RWPE2 (cell line): ENCODE data around the gene LRRC46.

Experiments
- ATAC-seq: fragments of 200-7000 bp; cut with Tn5 transposase; 3 replicates; pipeline ENCODE4 v1.9.1; 2021; ENCODE audit warnings: low read depth
- DNase-seq: peaks from one replicate; pipeline ENCODE4 v3.0.0-alpha.2; 2020; ENCODE audit warnings: low spot score
- H3K27ac ChIP-seq: fragments of 450-650 bp; 2 replicates; pipeline ENCODE4 v1.5.1; 2017; ENCODE audit warnings: mild to moderate bottlenecking; ENCODE audit not compliant: poor library complexity, severe bottlenecking
- H3K27me3 ChIP-seq: fragments of 250-450 bp; sonication (Bioruptor Pico); 2 replicates; pipeline ENCODE4 v1.5.1; 2021; ENCODE audit warnings: mild to moderate bottlenecking, moderate library complexity; ENCODE audit not compliant: insufficient read depth, poor library complexity, severe bottlenecking
- H3K36me3 ChIP-seq: fragments of 250-450 bp; sonication (Bioruptor Pico); 2 replicates; pipeline ENCODE4 v1.5.1; 2020; ENCODE audit warnings: low read depth, mild to moderate bottlenecking, moderate library complexity
- H3K4me1 ChIP-seq: fragments of 250-450 bp; sonication (Bioruptor Pico); 2 replicates; pipeline ENCODE4 v1.5.1; 2021; ENCODE audit warnings: mild to moderate bottlenecking, moderate library complexity; ENCODE audit not compliant: insufficient read depth, poor library complexity, severe bottlenecking
- H3K4me3 ChIP-seq: fragments of 250-450 bp; sonication (Bioruptor Pico); 2 replicates; pipeline ENCODE4 v1.5.1; 2021; ENCODE audit warnings: mild to moderate bottlenecking, moderate library complexity; ENCODE audit not compliant: severe bottlenecking
- H3K9me3 ChIP-seq: fragments of 250-450 bp; sonication (Bioruptor Pico); 2 replicates; pipeline ENCODE4 v1.5.1; 2021; ENCODE audit warnings: mild to moderate bottlenecking, moderate library complexity; ENCODE audit not compliant: severe bottlenecking
- CTCF ChIP-seq: fragments of 450-650 bp; IDR thresholded peaks from one replicate; pipeline ENCODE4 v1.5.1; 2017; ENCODE audit warnings: mild to moderate bottlenecking, moderate library complexity; ENCODE audit not compliant: poor library complexity, severe bottlenecking

LRRC46 gene

DNA sequence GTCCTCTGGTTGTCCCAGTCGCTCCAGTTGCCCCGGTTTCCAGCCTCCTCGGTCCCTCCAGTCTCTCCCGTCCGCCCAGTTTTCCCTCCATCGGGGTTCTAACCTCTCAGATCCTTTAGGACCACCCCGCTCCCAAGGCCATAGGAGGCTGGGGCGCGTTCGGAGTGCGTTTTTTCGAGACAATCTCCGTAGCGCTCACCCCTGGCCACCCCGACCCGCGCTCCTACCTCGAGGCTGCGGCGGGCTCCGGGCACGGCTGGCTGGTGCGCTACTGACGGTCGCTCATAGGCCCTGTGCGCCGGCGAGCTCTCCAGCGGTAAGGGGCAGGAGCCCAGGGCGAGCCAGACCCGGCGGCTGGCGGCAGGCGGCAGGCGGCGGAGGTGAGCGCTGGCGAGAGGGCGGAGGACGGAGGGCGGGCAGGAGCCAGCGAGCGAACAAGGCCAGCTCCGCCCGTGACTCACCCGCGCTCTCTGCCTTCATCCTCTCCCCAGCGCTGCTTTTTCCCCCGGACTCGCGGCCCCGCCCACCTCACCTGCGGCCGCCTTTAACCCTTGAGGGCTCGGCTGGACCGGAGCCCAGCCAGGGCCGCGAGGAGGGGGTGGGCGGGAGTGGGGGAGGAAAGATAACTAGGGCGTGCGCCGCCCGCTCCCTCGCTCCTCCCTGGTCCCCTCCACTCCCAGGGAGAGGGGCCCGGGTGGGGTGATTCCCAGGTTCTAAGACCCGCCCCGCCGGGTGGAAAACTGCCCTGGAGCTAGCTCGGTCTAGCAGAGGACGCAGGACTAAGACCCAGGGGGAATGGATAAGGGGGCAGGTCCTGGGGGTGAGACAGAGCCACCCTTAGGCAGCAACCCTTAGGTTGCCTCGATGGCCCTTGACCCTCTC, 19.5 kb downstream of the LRRC46 start, which contains the start of gene SP6:
Gene SP6 (minus strand): TSS at position 472 of the 882 bp plus-strand sequence. CDS start 2,734 bp downstream, outside the sequence.
- peak within 1 kb of the TSS; percentile 59 for H3K27ac ChIP-seq
- peak; percentile 96 for DNase-seq

DNA sequence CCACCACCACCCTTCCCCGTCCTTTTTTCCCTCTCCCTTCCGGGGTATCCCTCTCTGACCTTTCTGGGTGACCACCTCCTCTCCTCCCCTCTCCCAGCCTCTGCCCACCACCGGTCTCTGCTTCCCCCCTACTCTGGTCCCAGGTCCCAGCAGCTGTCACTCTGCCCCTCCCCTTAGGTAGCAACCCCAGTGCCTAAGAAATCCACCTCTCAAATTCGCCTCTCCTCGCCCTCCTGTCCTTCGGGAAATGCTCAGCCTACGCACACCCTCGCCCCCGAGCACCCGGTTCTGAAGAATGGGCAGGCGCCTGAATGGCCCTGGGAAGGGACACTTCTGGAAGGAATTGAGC, 20.3 kb downstream of the LRRC46 start:
- H3K9me3 ChIP-seq: no peaks in the 10 kb centered on the region
- H3K27me3 ChIP-seq: no peaks in the 10 kb centered on the region
- no peak overlapping the region for H3K4me3 ChIP-seq
- peaks cover 2% of the 10 kb centered on the region; the same call in 1 of the 2 replicates for H3K36me3 ChIP-seq
- no peak overlapping the region for H3K27ac ChIP-seq
- ATAC-seq: no peak
- H3K4me1 ChIP-seq: peaks cover 6% of the 10 kb centered on the region
- TF ChIP-seq CTCF: no peak
- DNase-seq: no peak

More for the DNA sequence above, 19.5 kb downstream of the LRRC46 start, which contains the start of gene SP6:
- Histone ChIP-seq H3K27me3 (no peaks in the 10 kb centered on the region), H3K4me1 (peaks cover 6% of the 10 kb centered on the region), H3K36me3 (peaks cover 2% of the 10 kb centered on the region; the same call in 1 of the 2 replicates), H3K9me3 (no peaks in the 10 kb centered on the region), H3K4me3 (peak within 1 kb of the TSS; percentile 54)
- peak; percentile 39 for TF ChIP-seq CTCF
- ATAC-seq: peak; percentile 93

GRCh38 chr17:47852113-47852949, 20.9 kb downstream of the LRRC46 start:
- H3K9me3 ChIP-seq: no peaks in the 10 kb centered on the region
- peaks cover 2% of the 10 kb centered on the region; the same call in 1 of the 2 replicates for H3K36me3 ChIP-seq
- peaks cover 6% of the 10 kb centered on the region for H3K4me1 ChIP-seq
- DNase-seq (no peak), ATAC-seq (no peak)
- no peaks in the 10 kb centered on the region for H3K27me3 ChIP-seq
- no peak for TF ChIP-seq CTCF
- no peak overlapping the region for H3K4me3 ChIP-seq
- no peak overlapping the region for H3K27ac ChIP-seq

DNA sequence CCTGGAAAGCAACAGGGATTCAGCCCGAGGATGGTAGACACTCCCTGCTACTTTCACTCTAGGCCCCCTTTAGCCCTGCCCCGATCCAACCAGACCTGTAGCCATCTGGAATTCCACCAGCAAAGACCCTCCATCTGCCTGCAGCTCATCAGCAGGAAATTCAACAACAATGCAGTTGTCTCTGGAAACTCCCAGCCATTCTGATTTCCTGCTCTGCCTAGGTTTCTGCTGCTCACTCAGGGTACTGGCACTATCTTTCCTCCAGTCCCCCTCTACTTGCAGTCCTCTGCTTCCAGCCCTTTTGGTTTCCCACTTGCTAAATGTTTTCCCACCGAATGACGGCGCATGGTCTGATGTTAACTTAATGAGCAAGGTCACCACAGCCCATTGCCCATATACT, 22.1 kb downstream of the LRRC46 start:
- H3K27ac ChIP-seq: no peak overlapping the region
- no peak overlapping the region for H3K4me3 ChIP-seq
- peaks cover 6% of the 10 kb centered on the region for H3K4me1 ChIP-seq
- no peak for ATAC-seq
- no peaks in the 10 kb centered on the region for H3K9me3 ChIP-seq
- DNase-seq: no peak
- no peak for TF ChIP-seq CTCF
- H3K36me3 ChIP-seq: no peaks in the 10 kb centered on the region
- H3K27me3 ChIP-seq: no peaks in the 10 kb centered on the region
